ENCODE data around the gene NTSR1. TPM values are rescaled to one million over a fixed set of nuclear protein-coding genes. Genes with fewer than 3 reads are reported as not detected.

The NTSR1 gene
- total and polyA plus RNA-seq, 9 donors: 0.05 to 0.23 (median 0.08) TPM; not detected in 5

DNA sequence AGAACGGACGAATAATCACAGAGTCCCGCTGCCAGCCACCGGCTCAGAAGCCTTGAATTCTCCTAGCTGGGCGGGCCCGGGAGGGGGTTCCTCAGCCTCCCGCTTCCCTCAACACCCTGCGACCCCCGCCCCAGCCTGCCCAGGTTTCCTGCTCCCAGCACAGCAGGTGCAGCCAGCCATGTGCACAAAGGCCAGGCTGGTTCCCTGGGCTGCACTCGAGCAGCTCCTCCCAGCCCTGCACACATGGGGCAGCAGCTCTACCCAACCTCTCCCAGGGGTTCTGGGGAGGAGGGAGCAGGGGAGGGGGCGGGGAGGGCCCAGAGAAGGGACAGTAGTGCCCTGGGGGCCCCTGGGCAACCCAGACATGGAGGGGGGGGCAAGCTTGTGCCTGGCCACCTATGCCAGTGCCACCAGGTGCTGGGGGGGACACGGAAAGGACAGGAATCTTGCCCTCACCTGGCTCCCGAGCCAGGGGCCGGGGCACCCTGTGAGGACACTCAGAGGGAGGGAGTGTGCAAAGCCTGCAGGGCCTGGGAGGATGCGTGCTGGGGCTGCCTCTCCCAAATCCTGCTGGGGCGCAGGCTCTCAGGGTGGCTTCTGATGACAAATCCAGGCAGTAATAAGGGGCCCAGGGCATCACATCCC, 1.2 kb upstream of the NTSR1 start:
- Histone ChIP-seq H3K4me3 (no peak overlapping the region), H3K27ac (no peak overlapping the region), H3K27me3 (peaks cover 5% of the 10 kb centered on the region), H3K36me3 (no peaks in the 10 kb centered on the region), H3K4me1 (ENCODE audit: insufficient read depth) (no peaks in the 10 kb centered on the region), H3K9me3 (no peaks in the 10 kb centered on the region)
- TF ChIP-seq EP300 (IDR thresholded peaks at IDR 0.05) (no peak), POLR2A (IDR thresholded peaks at IDR 0.05) (no peak)
- TF ChIP-seq, protein P1, sequence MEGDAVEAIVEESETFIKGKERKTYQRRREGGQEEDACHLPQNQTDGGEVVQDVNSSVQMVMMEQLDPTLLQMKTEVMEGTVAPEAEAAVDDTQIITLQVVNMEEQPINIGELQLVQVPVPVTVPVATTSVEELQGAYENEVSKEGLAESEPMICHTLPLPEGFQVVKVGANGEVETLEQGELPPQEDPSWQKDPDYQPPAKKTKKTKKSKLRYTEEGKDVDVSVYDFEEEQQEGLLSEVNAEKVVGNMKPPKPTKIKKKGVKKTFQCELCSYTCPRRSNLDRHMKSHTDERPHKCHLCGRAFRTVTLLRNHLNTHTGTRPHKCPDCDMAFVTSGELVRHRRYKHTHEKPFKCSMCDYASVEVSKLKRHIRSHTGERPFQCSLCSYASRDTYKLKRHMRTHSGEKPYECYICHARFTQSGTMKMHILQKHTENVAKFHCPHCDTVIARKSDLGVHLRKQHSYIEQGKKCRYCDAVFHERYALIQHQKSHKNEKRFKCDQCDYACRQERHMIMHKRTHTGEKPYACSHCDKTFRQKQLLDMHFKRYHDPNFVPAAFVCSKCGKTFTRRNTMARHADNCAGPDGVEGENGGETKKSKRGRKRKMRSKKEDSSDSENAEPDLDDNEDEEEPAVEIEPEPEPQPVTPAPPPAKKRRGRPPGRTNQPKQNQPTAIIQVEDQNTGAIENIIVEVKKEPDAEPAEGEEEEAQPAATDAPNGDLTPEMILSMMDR (IDR thresholded peaks at IDR 0.05): no peak
- WGBS, 3 donors: 53 to 65% (median 59%) methylated on average over 14 to 16 of the region's 16 CpGs
- intact Hi-C loops (cut with DNase I): no loop called here
- no peak for DNase-seq

DNA sequence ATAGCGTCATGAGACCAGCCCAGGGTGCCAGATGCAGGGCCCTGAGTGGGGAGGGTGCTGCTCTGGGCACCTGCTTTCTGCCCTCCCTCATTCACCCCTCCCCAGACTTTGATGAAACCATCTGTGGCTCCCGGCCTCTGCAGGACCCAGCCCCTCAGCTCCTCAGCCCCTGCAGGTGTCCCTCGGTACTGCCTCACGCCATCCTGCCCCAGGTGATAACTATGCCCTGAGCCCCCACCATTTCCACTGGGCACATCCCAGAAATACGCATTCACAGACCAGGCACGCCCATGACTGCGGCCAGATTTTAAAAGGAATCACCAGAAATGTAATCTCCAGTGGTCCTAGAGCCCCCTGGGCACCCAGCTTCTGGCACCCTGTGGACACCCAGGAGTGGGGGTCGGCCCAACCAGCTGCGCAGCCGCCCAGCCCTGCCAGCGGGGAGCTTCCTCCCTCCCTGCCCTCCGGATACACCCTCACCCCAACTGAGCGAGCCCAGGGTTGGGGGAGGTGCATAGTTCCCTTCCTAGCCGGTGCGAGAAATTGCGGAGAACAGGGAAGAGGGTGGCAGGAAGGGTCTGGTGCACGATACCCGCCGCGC, 615 bp upstream of the NTSR1 start:
- intact Hi-C loops (cut with DNase I): no loop called here
- TF ChIP-seq, protein P1 (IDR thresholded peaks at IDR 0.05): no peak
- no peak for DNase-seq
- Histone ChIP-seq H3K36me3 (no peaks in the 10 kb centered on the region), H3K27ac (no peak overlapping the region), H3K4me1 (ENCODE audit: insufficient read depth) (no peaks in the 10 kb centered on the region), H3K27me3 (peaks cover 5% of the 10 kb centered on the region), H3K4me3 (no peak overlapping the region), H3K9me3 (no peaks in the 10 kb centered on the region)
- WGBS, 3 donors: 3 to 4% (median 3%) methylated on average over 19 to 20 of the region's 20 CpGs

DNA sequence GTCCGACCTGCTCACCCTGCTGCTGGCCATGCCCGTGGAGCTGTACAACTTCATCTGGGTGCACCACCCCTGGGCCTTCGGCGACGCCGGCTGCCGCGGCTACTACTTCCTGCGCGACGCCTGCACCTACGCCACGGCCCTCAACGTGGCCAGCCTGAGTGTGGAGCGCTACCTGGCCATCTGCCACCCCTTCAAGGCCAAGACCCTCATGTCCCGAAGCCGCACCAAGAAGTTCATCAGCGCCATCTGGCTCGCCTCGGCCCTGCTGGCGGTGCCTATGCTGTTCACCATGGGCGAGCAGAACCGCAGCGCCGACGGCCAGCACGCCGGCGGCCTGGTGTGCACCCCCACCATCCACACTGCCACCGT, 885 bp downstream of the NTSR1 start:
- no peak for TF ChIP-seq POLR2A (IDR thresholded peaks at IDR 0.05)
- TF ChIP-seq, protein P1 (IDR thresholded peaks at IDR 0.05): no peak
- no peak for TF ChIP-seq EP300 (IDR thresholded peaks at IDR 0.05)
- H3K27ac ChIP-seq: no peak overlapping the region
- H3K27me3 ChIP-seq: peaks cover 5% of the 10 kb centered on the region
- WGBS, 3 donors: 60 to 73% (median 70%) methylated on average over 30 of the region's 30 CpGs
- no peaks in the 10 kb centered on the region for H3K36me3 ChIP-seq
- H3K4me3 ChIP-seq: no peak overlapping the region
- no peaks in the 10 kb centered on the region for H3K9me3 ChIP-seq
- DNase-seq: no peak
- intact Hi-C loops (cut with DNase I): no loop called here
- H3K4me1 ChIP-seq (ENCODE audit: insufficient read depth): no peaks in the 10 kb centered on the region

DNA sequence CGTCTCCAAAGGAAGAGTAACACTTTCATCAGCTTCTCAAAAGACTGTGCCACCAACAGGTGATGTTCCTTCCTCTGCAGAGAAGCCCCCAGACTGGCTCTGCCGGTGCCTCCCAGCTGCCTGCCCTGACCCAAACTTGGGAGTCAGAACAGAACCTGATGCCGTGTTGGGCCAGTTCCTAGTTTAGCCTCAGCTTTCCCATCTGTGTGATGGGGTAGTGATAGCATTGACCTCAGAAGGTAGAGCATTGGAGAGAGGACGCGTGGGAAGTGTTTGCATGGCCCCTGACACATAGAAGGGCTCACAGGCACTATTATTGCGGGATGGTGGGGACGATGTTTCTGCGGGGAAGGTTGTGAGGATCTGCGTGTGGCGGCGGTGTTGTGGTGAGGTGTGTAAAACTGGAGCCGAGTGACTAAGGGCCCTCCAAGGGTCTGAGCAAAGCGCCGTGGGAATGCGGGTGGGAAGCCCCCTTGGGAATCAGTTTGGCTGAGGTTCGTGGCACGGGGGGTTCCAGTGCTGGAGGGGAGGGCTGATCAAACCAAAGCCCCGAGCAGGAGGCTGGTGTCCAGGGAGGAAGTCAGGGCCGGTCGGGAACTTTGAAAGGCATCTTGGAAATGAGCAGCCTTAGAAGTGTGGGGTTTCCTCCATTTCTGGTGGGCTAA, 1.7 kb downstream of the NTSR1 start:
- intact Hi-C loops (cut with DNase I): no loop called here
- peaks cover 5% of the 10 kb centered on the region for H3K27me3 ChIP-seq

More for the DNA sequence above, 1.7 kb downstream of the NTSR1 start:
- Histone ChIP-seq H3K27ac (no peak overlapping the region), H3K36me3 (no peaks in the 10 kb centered on the region), H3K4me3 (no peak overlapping the region), H3K9me3 (no peaks in the 10 kb centered on the region), H3K4me1 (ENCODE audit: insufficient read depth) (no peaks in the 10 kb centered on the region)
- no peak for TF ChIP-seq POLR2A (IDR thresholded peaks at IDR 0.05)
- TF ChIP-seq, protein P1 (IDR thresholded peaks at IDR 0.05): no peak
- no peak for TF ChIP-seq EP300 (IDR thresholded peaks at IDR 0.05)
- WGBS, 3 donors: 65 to 72% (median 66%) methylated on average over 20 of the region's 20 CpGs
- DNase-seq: no peak

Measured in ovary (tissue), 9 donors.